ENCODE measurements around the gene NEURL3.

NEURL3 gene

DNA sequence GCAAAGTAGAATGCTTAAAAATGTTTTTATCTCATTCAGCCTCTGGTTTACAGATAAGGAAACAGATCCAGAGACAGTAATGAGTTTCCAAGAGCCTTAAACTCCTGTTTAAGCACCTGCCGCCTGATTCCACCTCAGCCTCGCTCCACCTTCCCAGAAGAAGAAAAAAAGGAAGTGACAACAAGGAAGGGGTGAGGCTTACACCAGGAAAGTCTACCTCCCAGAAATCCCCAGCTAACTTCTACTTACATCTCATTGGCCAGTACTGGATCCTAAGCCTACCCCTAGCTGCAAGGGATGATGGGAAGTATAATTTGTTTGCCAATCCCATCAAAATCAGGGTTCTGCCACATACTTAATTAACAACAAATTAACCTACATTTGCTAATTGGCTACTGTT, 16.1 kb upstream of the NEURL3 start:
- no peak overlapping the region for H3K4me3 ChIP-seq (ENCODE audit: low read depth, low read length)
- DNase-seq (ENCODE audit: low read depth): no peak
- TF ChIP-seq MAX (IDR thresholded peaks at IDR 0.05; ENCODE audit: low read depth, low read length) (no peak), POLR2A (IDR thresholded peaks at IDR 0.05; ENCODE audit: extremely low read depth, insufficient read length) (no peak), MYC (IDR thresholded peaks at IDR 0.05; ENCODE audit: low read depth, low read length) (no peak)
- TF ChIP-seq, protein P1, sequence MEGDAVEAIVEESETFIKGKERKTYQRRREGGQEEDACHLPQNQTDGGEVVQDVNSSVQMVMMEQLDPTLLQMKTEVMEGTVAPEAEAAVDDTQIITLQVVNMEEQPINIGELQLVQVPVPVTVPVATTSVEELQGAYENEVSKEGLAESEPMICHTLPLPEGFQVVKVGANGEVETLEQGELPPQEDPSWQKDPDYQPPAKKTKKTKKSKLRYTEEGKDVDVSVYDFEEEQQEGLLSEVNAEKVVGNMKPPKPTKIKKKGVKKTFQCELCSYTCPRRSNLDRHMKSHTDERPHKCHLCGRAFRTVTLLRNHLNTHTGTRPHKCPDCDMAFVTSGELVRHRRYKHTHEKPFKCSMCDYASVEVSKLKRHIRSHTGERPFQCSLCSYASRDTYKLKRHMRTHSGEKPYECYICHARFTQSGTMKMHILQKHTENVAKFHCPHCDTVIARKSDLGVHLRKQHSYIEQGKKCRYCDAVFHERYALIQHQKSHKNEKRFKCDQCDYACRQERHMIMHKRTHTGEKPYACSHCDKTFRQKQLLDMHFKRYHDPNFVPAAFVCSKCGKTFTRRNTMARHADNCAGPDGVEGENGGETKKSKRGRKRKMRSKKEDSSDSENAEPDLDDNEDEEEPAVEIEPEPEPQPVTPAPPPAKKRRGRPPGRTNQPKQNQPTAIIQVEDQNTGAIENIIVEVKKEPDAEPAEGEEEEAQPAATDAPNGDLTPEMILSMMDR (IDR thresholded peaks at IDR 0.05; ENCODE audit: low read depth, low read length): no peak

- no peak for DNase-seq (ENCODE audit: low read depth)
- no peak overlapping the region for H3K4me3 ChIP-seq (ENCODE audit: low read depth, low read length)
These were observed 15.5 kb upstream of the NEURL3 start for GRCh38 chr2:96520697-96521096.

DNA sequence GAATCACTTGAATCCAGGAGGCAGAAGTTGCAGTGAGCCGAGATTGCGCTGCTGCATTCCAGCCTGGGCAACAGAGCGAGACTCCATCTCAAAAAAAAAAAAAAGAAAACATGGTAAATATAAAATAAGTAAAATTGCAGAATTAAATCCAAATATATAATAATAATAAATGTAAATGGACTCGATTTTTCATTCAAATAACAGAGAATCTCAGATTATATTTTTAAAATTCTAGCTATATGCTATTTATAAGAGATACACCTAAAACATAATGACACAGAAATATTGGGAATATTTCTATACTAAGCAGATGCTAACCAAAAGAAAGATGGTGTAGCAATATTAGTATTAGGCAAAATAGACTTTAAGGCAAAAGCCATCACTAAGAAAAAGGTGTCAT, 15.1 kb upstream of the NEURL3 start:
- H3K4me3 ChIP-seq (ENCODE audit: low read depth, low read length): no peak overlapping the region
- no peak for TF ChIP-seq POLR2A (IDR thresholded peaks at IDR 0.05; ENCODE audit: extremely low read depth, insufficient read length)
- no peak for TF ChIP-seq MAX (IDR thresholded peaks at IDR 0.05; ENCODE audit: low read depth, low read length)
- TF ChIP-seq MYC (IDR thresholded peaks at IDR 0.05; ENCODE audit: low read depth, low read length): no peak
- TF ChIP-seq, protein P1 (IDR thresholded peaks at IDR 0.05; ENCODE audit: low read depth, low read length): no peak
- DNase-seq (ENCODE audit: low read depth): no peak

More at GRCh38 chr2:96520697-96521096, 15.5 kb upstream of the NEURL3 start:
- TF ChIP-seq, protein P1 (IDR thresholded peaks at IDR 0.05; ENCODE audit: low read depth, low read length): no peak
- TF ChIP-seq MAX (IDR thresholded peaks at IDR 0.05; ENCODE audit: low read depth, low read length) (no peak), POLR2A (IDR thresholded peaks at IDR 0.05; ENCODE audit: extremely low read depth, insufficient read length) (no peak), MYC (IDR thresholded peaks at IDR 0.05; ENCODE audit: low read depth, low read length) (no peak)

DNA sequence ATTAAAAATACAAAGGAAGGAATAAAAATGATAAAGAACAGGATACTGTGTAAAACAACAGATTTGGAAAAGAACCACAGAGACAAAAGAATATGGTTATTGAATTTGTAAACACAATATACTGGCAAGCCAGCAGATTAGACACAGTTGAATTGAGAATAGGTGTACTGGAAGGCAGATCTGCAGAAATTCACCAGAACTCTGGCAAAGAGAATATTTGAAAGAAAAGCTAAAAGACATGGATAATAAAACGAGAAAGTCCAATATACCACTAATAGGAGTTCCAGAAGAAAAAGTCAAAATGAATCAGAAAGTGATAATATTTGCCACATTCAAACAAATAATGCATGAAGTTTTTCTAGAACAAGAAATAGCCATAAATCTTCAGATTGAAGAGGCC, 11.9 kb upstream of the NEURL3 start:
- DNase-seq (ENCODE audit: low read depth): no peak
- H3K4me3 ChIP-seq (ENCODE audit: low read depth, low read length): no peak overlapping the region
- TF ChIP-seq MAX (IDR thresholded peaks at IDR 0.05; ENCODE audit: low read depth, low read length) (no peak), MYC (IDR thresholded peaks at IDR 0.05; ENCODE audit: low read depth, low read length) (no peak), POLR2A (IDR thresholded peaks at IDR 0.05; ENCODE audit: extremely low read depth, insufficient read length) (no peak)
- TF ChIP-seq, protein P1 (IDR thresholded peaks at IDR 0.05; ENCODE audit: low read depth, low read length): no peak

DNA sequence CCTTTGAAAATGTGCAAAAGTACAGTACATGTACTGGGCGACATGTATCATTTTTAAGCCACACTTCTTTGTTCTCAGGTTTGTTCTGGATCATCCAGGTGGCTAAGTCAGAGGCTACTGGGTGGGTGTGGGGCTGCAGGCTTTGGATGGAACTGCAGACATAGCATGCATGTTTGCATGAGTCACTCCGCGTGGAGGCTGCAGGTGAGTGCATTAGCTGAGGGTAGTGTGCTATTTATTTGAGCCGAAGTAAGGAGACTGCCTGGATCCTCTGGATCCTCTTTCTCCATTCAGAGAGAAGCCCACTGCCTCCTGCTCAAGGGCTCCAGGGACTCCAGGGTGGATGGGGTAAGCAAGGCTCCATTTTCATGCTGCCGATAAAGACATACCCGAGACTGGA, 9.4 kb upstream of the NEURL3 start:
- TF ChIP-seq POLR2A (IDR thresholded peaks at IDR 0.05; ENCODE audit: extremely low read depth, insufficient read length) (no peak), MAX (IDR thresholded peaks at IDR 0.05; ENCODE audit: low read depth, low read length) (no peak), MYC (IDR thresholded peaks at IDR 0.05; ENCODE audit: low read depth, low read length) (no peak)
- TF ChIP-seq, protein P1 (IDR thresholded peaks at IDR 0.05; ENCODE audit: low read depth, low read length): no peak
- no peak overlapping the region for H3K4me3 ChIP-seq (ENCODE audit: low read depth, low read length)
- DNase-seq (ENCODE audit: low read depth): no peak

GRCh38 chr2:96512341-96512740, 7.2 kb upstream of the NEURL3 start:
- no peak for DNase-seq (ENCODE audit: low read depth)
- TF ChIP-seq, protein P1 (IDR thresholded peaks at IDR 0.05; ENCODE audit: low read depth, low read length): no peak
- TF ChIP-seq MYC (IDR thresholded peaks at IDR 0.05; ENCODE audit: low read depth, low read length): no peak
- no peak for TF ChIP-seq POLR2A (IDR thresholded peaks at IDR 0.05; ENCODE audit: extremely low read depth, insufficient read length)
- TF ChIP-seq MAX (IDR thresholded peaks at IDR 0.05; ENCODE audit: low read depth, low read length): no peak
- no peak overlapping the region for H3K4me3 ChIP-seq (ENCODE audit: low read depth, low read length)
